GM12801 (cell line): ENCODE measurements around the gene SELENOK.

ENCODE experiments used
- CTCF ChIP-seq: IDR thresholded peaks from one replicate; pipeline ENCODE4 v1.5.1; 2011; ENCODE audit warnings: control low read depth; ENCODE audit not compliant: insufficient read length; ENCODE audit errors: extremely low read depth

Gene SELENOK

GRCh38 chr3:53883008-53883407, 8.7 kb downstream of the SELENOK start:
- no peak for TF ChIP-seq CTCF

- no peak for TF ChIP-seq CTCF
Measured at GRCh38 chr3:53881691-53882593, 9.7 kb downstream of the SELENOK start, which contains the start of gene ACTR8. ACTR8 (minus strand) TSS chr3:53882152; CDS start chr3:53882101, 51 bp downstream.

- no peak for TF ChIP-seq CTCF
Measured at GRCh38 chr3:53880396-53881345, 11.0 kb downstream of the SELENOK start.

- no peak for TF ChIP-seq CTCF
Measured at GRCh38 chr3:53865732-53866499, 25.7 kb downstream of the SELENOK start.

- no peak for TF ChIP-seq CTCF
Measured at GRCh38 chr3:53863145-53863544, 28.5 kb downstream of the SELENOK start.

- no peak for TF ChIP-seq CTCF
Measured at GRCh38 chr3:53862241-53862640, 29.4 kb downstream of the SELENOK start.
